ENCODE measurements around the gene SERPINA4. TPM values are rescaled to one million over a fixed set of nuclear protein-coding genes. Genes with fewer than 3 reads are reported as not detected.

The SERPINA4 gene
- total and polyA plus RNA-seq, 2 of the 8 experiments (the other 6 are each of a cell fraction or from before 2014, with no cell fraction given) = not detected

DNA sequence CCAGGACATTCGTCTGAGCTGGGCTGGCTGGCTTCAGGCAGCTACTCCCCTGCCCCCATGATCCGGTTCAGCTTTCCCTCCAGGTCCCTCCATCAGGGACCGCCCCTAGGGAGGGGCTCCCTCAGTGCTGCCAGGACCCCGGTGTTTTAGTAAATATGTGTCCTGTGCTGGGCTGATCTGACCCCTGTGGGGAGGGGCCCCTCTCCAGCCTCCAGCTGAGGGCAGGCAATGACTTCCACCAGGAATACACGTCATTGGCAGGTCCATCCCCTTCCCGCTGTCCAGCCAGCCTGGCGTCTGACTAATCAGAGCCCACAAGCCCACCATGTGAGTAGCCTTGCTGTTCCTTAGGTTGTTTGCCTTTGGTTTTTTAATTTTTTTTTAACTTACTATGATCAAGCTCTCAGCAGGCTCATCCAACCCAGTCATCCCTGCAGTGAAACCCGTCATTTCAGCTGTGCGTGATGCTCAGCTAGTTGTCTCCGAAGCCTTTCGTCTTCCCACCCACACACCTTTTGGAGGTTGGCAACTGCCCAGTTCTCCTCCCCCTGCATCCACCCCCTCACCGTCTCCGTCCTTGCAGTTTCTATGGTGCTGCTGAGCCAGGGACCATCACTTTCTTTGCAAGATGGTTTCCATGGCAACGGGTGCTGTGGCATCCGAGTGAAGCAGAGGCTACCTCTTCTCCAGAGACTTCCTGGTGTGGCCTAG, 16.0 kb upstream of the SERPINA4 start:
- FAIRE-seq (no peak), DNase-seq (ENCODE audit: low read depth in 1 of 2, low spot score in 2 of 2) (no peak)
- Histone ChIP-seq H3K9ac (replicated peaks in 1 of 4; ENCODE audit: extremely low read depth in 1 of 4, low read depth in 3 of 4, low read length in 3 of 4) (no peak overlapping the region), H3K36me3 (ENCODE audit: control insufficient read depth in 2 of 4, insufficient read depth in 4 of 4, low read length in 3 of 4) (no peaks in the 10 kb centered on the region), H2BK5ac (ENCODE audit: low read depth, low read length) (no peak overlapping the region), H4K8ac (ENCODE audit: extremely low read depth, insufficient read depth, low read length) (no peak overlapping the region), H3K4me2 (ENCODE audit: insufficient read depth in 1 of 2, low read depth in 2 of 2, low read length in 2 of 2) (no peak overlapping the region; a peak in 1 of 4 replicates), H2BK120ac (replicated peaks; ENCODE audit: low read depth, low read length) (no peak overlapping the region), H2BK15ac (ENCODE audit: low read length) (peak overlapping the region; percentile 19; the same call in 1 of the 2 replicates), H3K27me3 (replicated peaks in 1 of 4; ENCODE audit: control insufficient read depth in 3 of 4, extremely low read depth in 1 of 4, insufficient read depth in 3 of 4, low read length in 3 of 4) (no peaks in the 10 kb centered on the region), H2AK5ac (ENCODE audit: low read depth, low read length) (no peak overlapping the region), H3K23ac (ENCODE audit: insufficient read length) (no peak overlapping the region), H2BK12ac (ENCODE audit: low read depth, low read length) (peak overlapping the region; percentile 50; the same call in 1 of the 2 replicates), H3K9me3 (ENCODE audit: insufficient read depth in 2 of 2, low read depth in 1 of 2, low read length in 1 of 2) (no peaks in the 10 kb centered on the region), H3K4ac (replicated peaks; ENCODE audit: insufficient read length, low read depth, low read length) (no peak overlapping the region), H3K79me1 (ENCODE audit: low read depth, low read length) (no peaks in the 10 kb centered on the region), H3K56ac (replicated peaks; ENCODE audit: insufficient read length, low read depth, low read length) (no peak overlapping the region), H2AFZ (ENCODE audit: low read length) (no peak overlapping the region), H3K27ac (ENCODE audit: low read depth, low read length) (no peak overlapping the region), H3K18ac (ENCODE audit: extremely low read depth, low read length) (no peak overlapping the region), H2BK20ac (ENCODE audit: low read length) (no peak overlapping the region), H4K5ac (ENCODE audit: insufficient read length, low read depth, low read length) (no peak overlapping the region), H3K23me2 (ENCODE audit: low read depth, low read length) (no peaks in the 10 kb centered on the region), H3K14ac (ENCODE audit: insufficient read length) (no peak overlapping the region), H4K20me1 (replicated peaks in 1 of 2; ENCODE audit: control insufficient read depth in 1 of 2, insufficient read depth in 2 of 2, low read length in 2 of 2) (no peaks in the 10 kb centered on the region), H3K4me1 (replicated peaks in 1 of 4; ENCODE audit: control insufficient read depth in 3 of 4, insufficient read depth in 4 of 4, low read length in 3 of 4) (peaks cover 0 to 9% (median 7%) of the 10 kb centered on the region in 4 experiments), H3K4me3 (ENCODE audit: extremely low read depth in 1 of 4, insufficient read depth in 2 of 4, low read depth in 3 of 4, low read length in 4 of 4) (no peak overlapping the region), H3K79me2 (ENCODE audit: control insufficient read depth in 1 of 2, insufficient read depth in 2 of 2, low read length in 2 of 2) (no peaks in the 10 kb centered on the region), H4K91ac (replicated peaks; ENCODE audit: insufficient read length, low read length) (no peak overlapping the region)
- WGBS, 2 experiments (ENCODE audit: extremely low coverage in 1 of 2, insufficient coverage in 1 of 2, insufficient read length in 1 of 2, insufficient replicate concordance in 2 of 2, low coverage in 1 of 2, low lambda C conversion rate in 2 of 2, missing lambda C conversion rate in 1 of 2) = 87% methylated on average over 15 of the region's 15 CpGs; no CpG with 5 or more reads in 1 of the 2 experiments
- ChIA-PET POLR2A (ENCODE audit: partially characterized antibody) (no interaction called here), CTCF (ENCODE audit: partially characterized antibody) (interaction anchor here (0.6 to 3.1 kb wide), 5 partner anchors 14 to 192 kb away, joined by 3 to 15 read pairs (median 4); no protein-coding TSS in a partner anchor)
- TF ChIP-seq KDM1A (IDR thresholded peaks at IDR 0.05; ENCODE audit: borderline replicate concordance, low read length) = no peak

All from H1 (cell line).